Left renal pelvis (tissue), 4 donors: ENCODE results near the gene MS4A8. TPM values are rescaled to one million over a fixed set of nuclear protein-coding genes. Genes with fewer than 3 reads are reported as not detected.
"Not testable (repeated sequence)": the region's sequence is repeated elsewhere in the genome, so short reads cannot be mapped to it uniquely, and the experiment has no call there.

Experiments
- DNase-seq, 4 donors: peaks; one replicate each; pipeline ENCODE4 v3.0.0-alpha.2; 2013; ENCODE audit warnings: low read depth in 4 of 4, low spot score in 3 of 4
- polyA plus RNA-seq, 4 donors: library from polyadenylated mRNA; unstranded; fragments of 120-200 nt; gene quantifications; one replicate each; pipeline ENCODE4 v1.2.1, GENCODE V29; 2013; ENCODE audit not compliant: insufficient read length in 4 of 4

MS4A8 gene
- polyA plus RNA-seq, 4 donors = not detected

GRCh38 chr11:60720460-60720859 lies 21.0 kb downstream of the MS4A8 start:
- DNase-seq = no peak

- DNase-seq = no peak
These were observed 25.0 kb downstream of the MS4A8 start, which contains the start of gene MS4A18 for GRCh38 chr11:60724420-60724819. Gene MS4A18, plus strand, starts transcription at chr11:60724720.

- DNase-seq = no peak
These were observed 26.2 kb downstream of the MS4A8 start for GRCh38 chr11:60725592-60725991.

GRCh38 chr11:60731586-60731985 lies 32.2 kb downstream of the MS4A8 start:
- no peak for DNase-seq

GRCh38 chr11:60734279-60734678 lies 34.9 kb downstream of the MS4A8 start:
- DNase-seq = no peak

- DNase-seq = no peak
These were observed 39.7 kb downstream of the MS4A8 start for GRCh38 chr11:60739114-60739513.

GRCh38 chr11:60740573-60740972 lies 41.2 kb downstream of the MS4A8 start:
- no peak for DNase-seq

GRCh38 chr11:60741421-60741820 lies 42.0 kb downstream of the MS4A8 start:
- DNase-seq = no peak

- DNase-seq = no peak
These were observed 43.6 kb downstream of the MS4A8 start for GRCh38 chr11:60743058-60743457.

- DNase-seq = no peak
These were observed 44.7 kb downstream of the MS4A8 start for GRCh38 chr11:60744114-60744513.

- DNase-seq = no peak
These were observed 48.0 kb downstream of the MS4A8 start for GRCh38 chr11:60747359-60747873.

- DNase-seq = no peak
These were observed 48.8 kb downstream of the MS4A8 start for GRCh38 chr11:60748225-60748624.

- DNase-seq = no peak
These were observed 49.4 kb downstream of the MS4A8 start for GRCh38 chr11:60748821-60749220.

- no peak for DNase-seq
These were observed 51.5 kb downstream of the MS4A8 start for GRCh38 chr11:60750911-60751310.

GRCh38 chr11:60753309-60753708 lies 53.9 kb downstream of the MS4A8 start:
- no peak for DNase-seq

- DNase-seq = no peak
These were observed 55.5 kb downstream of the MS4A8 start for GRCh38 chr11:60754887-60755286.

GRCh38 chr11:60756307-60757032 lies 57.1 kb downstream of the MS4A8 start, which contains the start of gene MS4A15:
Gene MS4A15, plus strand, starts transcription at chr11:60756867. Its CDS starts 6,867 bp downstream, at chr11:60763734.
- no peak for DNase-seq

GRCh38 chr11:60757231-60757800 lies 57.9 kb downstream of the MS4A8 start:
- DNase-seq = no peak

- DNase-seq = not testable (repeated sequence)
These were observed 59.3 kb downstream of the MS4A8 start for GRCh38 chr11:60758671-60759070.

GRCh38 chr11:60759438-60760225 lies 60.2 kb downstream of the MS4A8 start:
- not testable (repeated sequence) for DNase-seq
